Pancreas (tissue), 10 donors: ENCODE data around the gene FBXO48. TPM values are rescaled to one million over a fixed set of nuclear protein-coding genes. Genes with fewer than 3 reads are reported as not detected.

Experiments used
- ATAC-seq, 4 donors: fragments of 200-7000 bp; cut with Tn5 transposase; one replicate each; pipeline versions ENCODE4 v1.8.0 to v1.9.1; 2020; ENCODE audit warnings: mild to moderate bottlenecking in 4 of 4, moderate library complexity in 4 of 4
- DNase-seq, 6 donors: peaks; one replicate each; pipeline ENCODE4 v3.0.0-alpha.2; 2020
- FAIRE-seq: peaks from 2 replicates; lab custom pipeline; 2012; peaks lifted over from hg19 to GRCh38; lab: Jason Lieb, UNC
- H3K27ac ChIP-seq, 4 donors: fragments of 200-600 bp; sonication (generic); 1 replicate in 3 of 4; 2 replicates in 1 of 4; pipeline versions ENCODE4 v1.5.0 to v1.8.0; 2020
- H3K27me3 ChIP-seq, 4 donors: fragments of 200-600 bp; one replicate each; pipeline ENCODE4 v1.8.0; 2021
- H3K36me3 ChIP-seq, 3 donors: fragments of 200-600 bp; sonication (generic) in 1 of 3; one replicate each; pipeline versions ENCODE4 v1.5.0 to v1.8.0; 2020 to 2021
- H3K4me1 ChIP-seq, 3 donors: fragments of 200-600 bp; one replicate each; pipeline ENCODE4 v1.8.0; 2021
- H3K4me3 ChIP-seq, 4 donors: fragments of 200-600 bp; sonication (generic) in 2 of 4; one replicate each; pipeline versions ENCODE4 v1.5.0 to v1.8.0; 2020 to 2021
- H3K9me3 ChIP-seq, 4 donors: fragments of 200-600 bp; one replicate each; pipeline ENCODE4 v1.8.0; 2021
- CTCF ChIP-seq, 4 donors: fragments of 200-600 bp; sonication (generic) in 3 of 4; IDR thresholded peaks; one replicate each; pipeline versions ENCODE4 v1.5.0 to v1.8.0; 2021; ENCODE audit warnings: antibody characterized with exemption in 4 of 4
- WGBS, 2 donors: extraction: QIAGEN DNeasy Blood & Tissue Kit; methylation state at CpG; one replicate each; pipeline ENCODE4 v1.1.7; 2013; 5-methylcytosine and 5-hydroxymethylcytosine counted together
- intact Hi-C, 3 donors: fragments of 100-400 bp; cut with DNase I; formaldehyde crosslinking; loops; one replicate each; pipeline versions ENCODE4 v1.11.1 to v1.14.2; 2022
- polyA plus RNA-seq, 2 donors: library from polyadenylated mRNA; stranded (reverse); fragments of 200-250 nt; gene quantifications; one replicate each; pipeline ENCODE4 v1.2.3, GENCODE V29; 2013
- total RNA-seq, 6 donors: library from RNA; stranded (reverse); fragmentation: NEBNext Ultra II Directional in 4 of 6; extraction: Animal tissue kit (Norgen Biotek cat#: 25700) in 4 of 6; gene quantifications; one replicate each; pipeline versions ENCODE4 v1.2.1 to v1.2.4, GENCODE V29; 2021 to 2023
- donor health status: healthy with polysubstance abuse.
- donor health status: DM: no; HTN: no; CAD: no; lungs with moderate emphysema.
- donor health status: DM: no; HTN: no; CAD: no.
- donor health status: control.
- donor health status: control.
- donor health status: Bipolar disorder and iron deficiency.
- donor health status: DM: yes; HTN: yes; CAD: no.
- donor health status: DM: no; HTN: no; CAD: no.
- donor health status: DM: no; HTN: no; CAD: no.
- donor health status: DM: yes; HTN: yes; CAD: no.

The FBXO48 gene
- total and polyA plus RNA-seq, 8 donors: 0.46 to 1.1 (median 0.70) TPM

DNA sequence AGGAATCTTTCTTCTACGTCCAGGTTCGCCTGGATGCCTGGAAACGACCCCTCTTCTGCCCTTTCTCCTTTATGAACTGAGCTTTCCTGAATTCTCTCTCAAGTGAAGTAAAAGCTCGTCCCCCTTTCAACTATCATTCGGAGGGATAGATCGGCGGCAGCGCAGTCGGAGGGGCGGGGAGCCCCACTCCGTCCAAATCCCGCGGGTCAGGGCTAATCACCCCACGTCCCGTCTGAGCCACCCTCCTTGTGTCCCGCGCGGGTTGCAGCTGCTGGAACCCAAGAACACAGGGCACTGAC, 367 bp downstream of the FBXO48 start:
- WGBS, 2 donors: 0% methylated on average over 18 of the region's 18 CpGs
- TF ChIP-seq CTCF (IDR thresholded peaks at IDR 0.05): no peak
- Histone ChIP-seq H3K36me3 (no peaks in the 10 kb centered on the region), H3K27me3 (no peaks in the 10 kb centered on the region), H3K27ac (peak overlapping the region in 3 of 4 donors; percentile 58 to 86 (median 63)), H3K9me3 (no peaks in the 10 kb centered on the region), H3K4me3 (peak overlapping the region; percentile 72 to 76 (median 75)), H3K4me1 (peaks cover 0 to 19% (median 7%) of the 10 kb centered on the region in 3 donors)
- DNase-seq: no peak
- intact Hi-C loops: loop anchor here in 1 of 3 donors (10.0 kb wide), 1 partner anchor 248 kb away; no protein-coding TSS in a partner anchor
- FAIRE-seq: no peak
- ATAC-seq: peak in 3 of 4 donors; percentile 7 to 40 (median 35)

- no peak for TF ChIP-seq CTCF (IDR thresholded peaks at IDR 0.05)
- intact Hi-C loops: loop anchor here in 1 of 3 donors (10.0 kb wide), 1 partner anchor 248 kb away; no protein-coding TSS in a partner anchor
- Histone ChIP-seq H3K36me3 (no peaks in the 10 kb centered on the region), H3K27me3 (no peaks in the 10 kb centered on the region), H3K4me3 (peak overlapping the region; percentile 72 to 76 (median 75)), H3K9me3 (no peaks in the 10 kb centered on the region), H3K27ac (peak overlapping the region in 2 of 4 donors; percentile 63 to 86), H3K4me1 (peaks cover 0 to 19% (median 7%) of the 10 kb centered on the region in 3 donors)
- peak in 3 of 4 donors; percentile 2 to 11 (median 4) for ATAC-seq
- FAIRE-seq: no peak
- DNase-seq: peak in 1 of 6 donors; percentile 21
- 3% methylated on average over 11 of the region's 11 CpGs for WGBS, 2 donors
These were observed 725 bp downstream of the FBXO48 start for GRCh38 chr2:68466361-68466777.

- no peak overlapping the region for H3K27ac ChIP-seq
- TF ChIP-seq CTCF (IDR thresholded peaks at IDR 0.05): no peak
- H3K9me3 ChIP-seq: no peaks in the 10 kb centered on the region
- intact Hi-C loops: loop anchor here in 1 of 3 donors (10.0 kb wide), 1 partner anchor 250 kb away; no protein-coding TSS in a partner anchor
- no peak for ATAC-seq
- 87 to 89% methylated on average over 7 of the region's 7 CpGs for WGBS, 2 donors
- no peaks in the 10 kb centered on the region for H3K36me3 ChIP-seq
- peaks cover 0 to 19% (median 7%) of the 10 kb centered on the region in 3 donors for H3K4me1 ChIP-seq
- H3K4me3 ChIP-seq: no peak overlapping the region
- H3K27me3 ChIP-seq: no peaks in the 10 kb centered on the region
- DNase-seq: no peak
- FAIRE-seq: no peak
These were observed 1.8 kb downstream of the FBXO48 start for GRCh38 chr2:68465081-68465916.

- TF ChIP-seq CTCF (IDR thresholded peaks at IDR 0.05): no peak
- Histone ChIP-seq H3K27me3 (no peaks in the 10 kb centered on the region), H3K9me3 (no peaks in the 10 kb centered on the region), H3K4me1 (peaks cover 0 to 15% (median 7%) of the 10 kb centered on the region in 3 donors), H3K4me3 (no peak overlapping the region), H3K27ac (no peak overlapping the region), H3K36me3 (no peaks in the 10 kb centered on the region)
- 87 to 90% methylated on average over 5 of the region's 5 CpGs for WGBS, 2 donors
- FAIRE-seq (no peak), ATAC-seq (no peak), DNase-seq (no peak)
- intact Hi-C loops: loop anchor here in 1 of 3 donors (10.0 kb wide), 1 partner anchor 250 kb away; no protein-coding TSS in a partner anchor
These were observed 2.4 kb downstream of the FBXO48 start for GRCh38 chr2:68464651-68465050.
